ENCODE measurements around the gene MAP3K9. TPM values are rescaled to one million over a fixed set of nuclear protein-coding genes. Genes with fewer than 3 reads are reported as not detected.

The MAP3K9 gene
- total and polyA plus RNA-seq, 10 of the 15 experiments (the other 5 are each of a cell fraction or from before 2014, with no cell fraction given) = 0.48 to 7.9 (median 2.9) TPM

GRCh38 chr14:70731447-70732239, 77.7 kb downstream of the MAP3K9 start (continued):
- TF ChIP-seq MTA2 (IDR thresholded peaks at IDR 0.05; ENCODE audit: low read depth) (no peak), SUPT20H (IDR thresholded peaks at IDR 0.05; ENCODE audit: borderline replicate concordance, control insufficient read depth, low read depth, low read length) (no peak), KAT2A (conservative IDR thresholded peaks at IDR 0.05; ENCODE audit: control insufficient read depth, low read depth, low read length) (no peak), RUNX3 (IDR thresholded peaks at IDR 0.05; ENCODE audit: low read length) (no peak), ZBTB40 (IDR thresholded peaks at IDR 0.05; ENCODE audit: borderline replicate concordance) (no peak), TBL1XR1 (IDR thresholded peaks at IDR 0.05; ENCODE audit: low read depth, low read length) (no peak), ZNF24 (IDR thresholded peaks at IDR 0.05) (no peak)
- TF ChIP-seq, protein P1, sequence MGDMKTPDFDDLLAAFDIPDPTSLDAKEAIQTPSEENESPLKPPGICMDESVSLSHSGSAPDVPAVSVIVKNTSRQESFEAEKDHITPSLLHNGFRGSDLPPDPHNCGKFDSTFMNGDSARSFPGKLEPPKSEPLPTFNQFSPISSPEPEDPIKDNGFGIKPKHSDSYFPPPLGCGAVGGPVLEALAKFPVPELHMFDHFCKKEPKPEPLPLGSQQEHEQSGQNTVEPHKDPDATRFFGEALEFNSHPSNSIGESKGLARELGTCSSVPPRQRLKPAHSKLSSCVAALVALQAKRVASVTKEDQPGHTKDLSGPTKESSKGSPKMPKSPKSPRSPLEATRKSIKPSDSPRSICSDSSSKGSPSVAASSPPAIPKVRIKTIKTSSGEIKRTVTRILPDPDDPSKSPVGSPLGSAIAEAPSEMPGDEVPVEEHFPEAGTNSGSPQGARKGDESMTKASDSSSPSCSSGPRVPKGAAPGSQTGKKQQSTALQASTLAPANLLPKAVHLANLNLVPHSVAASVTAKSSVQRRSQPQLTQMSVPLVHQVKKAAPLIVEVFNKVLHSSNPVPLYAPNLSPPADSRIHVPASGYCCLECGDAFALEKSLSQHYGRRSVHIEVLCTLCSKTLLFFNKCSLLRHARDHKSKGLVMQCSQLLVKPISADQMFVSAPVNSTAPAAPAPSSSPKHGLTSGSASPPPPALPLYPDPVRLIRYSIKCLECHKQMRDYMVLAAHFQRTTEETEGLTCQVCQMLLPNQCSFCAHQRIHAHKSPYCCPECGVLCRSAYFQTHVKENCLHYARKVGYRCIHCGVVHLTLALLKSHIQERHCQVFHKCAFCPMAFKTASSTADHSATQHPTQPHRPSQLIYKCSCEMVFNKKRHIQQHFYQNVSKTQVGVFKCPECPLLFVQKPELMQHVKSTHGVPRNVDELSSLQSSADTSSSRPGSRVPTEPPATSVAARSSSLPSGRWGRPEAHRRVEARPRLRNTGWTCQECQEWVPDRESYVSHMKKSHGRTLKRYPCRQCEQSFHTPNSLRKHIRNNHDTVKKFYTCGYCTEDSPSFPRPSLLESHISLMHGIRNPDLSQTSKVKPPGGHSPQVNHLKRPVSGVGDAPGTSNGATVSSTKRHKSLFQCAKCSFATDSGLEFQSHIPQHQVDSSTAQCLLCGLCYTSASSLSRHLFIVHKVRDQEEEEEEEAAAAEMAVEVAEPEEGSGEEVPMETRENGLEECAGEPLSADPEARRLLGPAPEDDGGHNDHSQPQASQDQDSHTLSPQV (IDR thresholded peaks at IDR 0.05) = no peak
